ENCODE data around the gene SPDYA. TPM values are rescaled to one million over a fixed set of nuclear protein-coding genes. Genes with fewer than 3 reads are reported as not detected.

SPDYA gene
- total RNA-seq, 1 donor from 2014 or later, result 1.9 TPM

GRCh38 chr2:28824207-28824606 is 13.6 kb downstream of the SPDYA start:
- Mint-ChIP-seq H3K4me1 (no peaks in the 10 kb centered on the region), H3K27ac (no peak overlapping the region), H3K27me3 (ENCODE audit: insufficient read depth, low read depth) (peaks cover 3% of the 10 kb centered on the region), H3K9me3 (no peaks in the 10 kb centered on the region), H3K36me3 (no peaks in the 10 kb centered on the region), H3K4me3 (no peak overlapping the region)
- no peaks in the 10 kb centered on the region for H3K9me3 ChIP-seq (ENCODE audit: low read depth)
- H3K79me2 ChIP-seq (ENCODE audit: low read depth), result no peaks in the 10 kb centered on the region
- H3K9ac ChIP-seq, result no peak overlapping the region
- no peaks in the 10 kb centered on the region for H3K27me3 ChIP-seq
- TF ChIP-seq CTCF (IDR thresholded peaks at IDR 0.05) (no peak), EZH2 (IDR thresholded peaks at IDR 0.05) (no peak)
- H3K27ac ChIP-seq, result no peak overlapping the region
- no peak overlapping the region for H2AFZ ChIP-seq (replicated peaks)
- H3K4me2 ChIP-seq, result no peak overlapping the region
- no peaks in the 10 kb centered on the region for H3K36me3 ChIP-seq
- no peaks in the 10 kb centered on the region for H4K20me1 ChIP-seq (ENCODE audit: low read depth)
- no peak for DNase-seq (ENCODE audit: low spot score)
- H3K4me3 ChIP-seq, result no peak overlapping the region
- no peaks in the 10 kb centered on the region for H3K4me1 ChIP-seq
- H3F3A ChIP-seq (ENCODE audit: low read depth), result no peaks in the 10 kb centered on the region

GRCh38 chr2:28824870-28825269 is 14.2 kb downstream of the SPDYA start:
- Histone ChIP-seq H3K4me3 (no peak overlapping the region), H3K36me3 (no peaks in the 10 kb centered on the region), H3K27me3 (no peaks in the 10 kb centered on the region), H2AFZ (replicated peaks) (no peak overlapping the region), H3F3A (ENCODE audit: low read depth) (no peaks in the 10 kb centered on the region), H3K27ac (no peak overlapping the region), H4K20me1 (ENCODE audit: low read depth) (no peaks in the 10 kb centered on the region), H3K9ac (no peak overlapping the region), H3K4me2 (no peak overlapping the region), H3K9me3 (ENCODE audit: low read depth) (no peaks in the 10 kb centered on the region), H3K4me1 (no peaks in the 10 kb centered on the region), H3K79me2 (ENCODE audit: low read depth) (no peaks in the 10 kb centered on the region)
- H3K27ac Mint-ChIP-seq, result no peak overlapping the region
- no peak overlapping the region for H3K4me3 Mint-ChIP-seq
- peaks cover 3% of the 10 kb centered on the region for H3K27me3 Mint-ChIP-seq (ENCODE audit: insufficient read depth, low read depth)
- no peaks in the 10 kb centered on the region for H3K4me1 Mint-ChIP-seq
- no peaks in the 10 kb centered on the region for H3K36me3 Mint-ChIP-seq
- H3K9me3 Mint-ChIP-seq, result no peaks in the 10 kb centered on the region
- TF ChIP-seq EZH2 (IDR thresholded peaks at IDR 0.05), result no peak
- no peak for TF ChIP-seq EZH2phosphoT487 (IDR thresholded peaks at IDR 0.05)
- TF ChIP-seq CTCF (IDR thresholded peaks at IDR 0.05), result no peak
- no peak for DNase-seq (ENCODE audit: low spot score)

- Histone ChIP-seq H3K27me3 (no peaks in the 10 kb centered on the region), H2AFZ (replicated peaks) (no peak overlapping the region), H3K79me2 (ENCODE audit: low read depth) (no peaks in the 10 kb centered on the region), H3K9me3 (ENCODE audit: low read depth) (no peaks in the 10 kb centered on the region), H3K9ac (no peak overlapping the region), H3K4me1 (no peaks in the 10 kb centered on the region), H3K4me3 (no peak overlapping the region), H3K27ac (no peak overlapping the region), H3K36me3 (no peaks in the 10 kb centered on the region), H3F3A (ENCODE audit: low read depth) (no peaks in the 10 kb centered on the region), H4K20me1 (ENCODE audit: low read depth) (no peaks in the 10 kb centered on the region), H3K4me2 (no peak overlapping the region)
- Mint-ChIP-seq H3K27me3 (ENCODE audit: insufficient read depth, low read depth) (peaks cover 3% of the 10 kb centered on the region), H3K27ac (no peak overlapping the region), H3K9me3 (no peaks in the 10 kb centered on the region), H3K4me3 (no peak overlapping the region), H3K36me3 (no peaks in the 10 kb centered on the region), H3K4me1 (no peaks in the 10 kb centered on the region)
- TF ChIP-seq EZH2 (IDR thresholded peaks at IDR 0.05) (no peak), EZH2phosphoT487 (IDR thresholded peaks at IDR 0.05) (no peak), CTCF (IDR thresholded peaks at IDR 0.05) (no peak)
- DNase-seq (ENCODE audit: low spot score), result no peak
Measured at GRCh38 chr2:28828382-28828781, 17.7 kb downstream of the SPDYA start.
